Caco-2 (cell line): ENCODE results near the gene LTA4H. TPM values are rescaled to one million over a fixed set of nuclear protein-coding genes. Genes with fewer than 3 reads are reported as not detected.

Experiments
- BruUV-seq: library from RNA; stranded (reverse); fragments of 400-500 nt; replicated peaks from 2 replicates; lab custom pipeline; 2021; lab: Mats Ljungman, UMichigan
- CTCF ChIA-PET: fragments of 300-600 bp; sonication (Branson Sonifier 250); formaldehyde crosslinking; loops from one replicate; lab custom pipeline; 2022; ENCODE audit warnings: antibody characterized with exemption; lab: Charles Lee
- POLR2A ChIA-PET: fragments of 300-600 bp; sonication (Branson Sonifier 250); formaldehyde crosslinking; loops from one replicate; lab custom pipeline; 2022; ENCODE audit warnings: antibody characterized with exemption; lab: Charles Lee
- DNase-seq, 2 experiments: peaks; one replicate each; pipeline versions ENCODE4 v3.0.0 to v3.0.0-alpha.2; 2020 to 2022
- H3K27me3 ChIP-seq: replicated peaks from 2 replicates; pipeline ENCODE4 v1.6.0; 2011; ENCODE audit warnings: low read length; ENCODE audit not compliant: control insufficient read depth, insufficient read depth
- H3K36me3 ChIP-seq: 2 replicates; pipeline ENCODE4 v1.5.1; 2011; ENCODE audit warnings: low read length; ENCODE audit not compliant: control insufficient read depth, insufficient read depth
- H3K4me1 ChIP-seq: fragments of 250-450 bp; sonication (Bioruptor Pico); 2 replicates; pipeline ENCODE4 v1.5.1; 2020; ENCODE audit warnings: mild to moderate bottlenecking
- H3K4me3 ChIP-seq: 2 replicates; pipeline ENCODE4 v1.5.1; 2011; ENCODE audit warnings: low read depth, mild to moderate bottlenecking, control low read depth, low read length
- H3K9me3 ChIP-seq: fragments of 250-450 bp; sonication (Bioruptor Pico); 2 replicates; pipeline ENCODE4 v1.5.1; 2020; ENCODE audit warnings: mild to moderate bottlenecking, moderate library complexity
- H3K27ac Mint-ChIP-seq: one replicate; pipeline ENCODE4 v1.8.0; 2022; ENCODE audit warnings: mixed read lengths; ENCODE audit not compliant: unreplicated experiment
- H3K27me3 Mint-ChIP-seq: one replicate; pipeline ENCODE4 v1.8.0; 2022; ENCODE audit warnings: mixed read lengths; ENCODE audit not compliant: insufficient read depth, unreplicated experiment
- H3K36me3 Mint-ChIP-seq: one replicate; pipeline ENCODE4 v1.8.0; 2022; ENCODE audit warnings: mild to moderate bottlenecking, mixed read lengths; ENCODE audit not compliant: insufficient read depth, unreplicated experiment
- H3K4me1 Mint-ChIP-seq: one replicate; pipeline ENCODE4 v1.8.0; 2022; ENCODE audit warnings: low read depth, mixed read lengths; ENCODE audit not compliant: unreplicated experiment
- H3K4me3 Mint-ChIP-seq: one replicate; pipeline ENCODE4 v1.8.0; 2022; ENCODE audit warnings: mild to moderate bottlenecking, moderate library complexity, mixed read lengths; ENCODE audit not compliant: unreplicated experiment
- H3K9me3 Mint-ChIP-seq: one replicate; pipeline ENCODE4 v1.8.0; 2022; ENCODE audit warnings: mixed read lengths; ENCODE audit not compliant: unreplicated experiment
- intact Hi-C: fragments of 100-400 bp; cut with micrococcal nuclease; formaldehyde crosslinking; loops from one replicate; pipeline ENCODE4 v1.10.0; 2022; ENCODE audit not compliant: unreplicated experiment
- total RNA-seq: library from RNA; stranded (reverse); gene quantifications from 2 replicates; pipeline ENCODE4 v1.2.3, GENCODE V29; 2022
- TF ChIP-seq, protein P1 (sequence below), 2 experiments: fragments of 200-600 bp in 1 of 2; IDR thresholded peaks; 1 replicate in 1 of 2; 2 replicates in 1 of 2; pipeline versions ENCODE4 v1.5.1 to v1.8.0; 2011 to 2022; ENCODE audit warnings: antibody characterized with exemption in 1 of 2, control low read depth in 1 of 2, inconsistent platforms in 1 of 2, low read depth in 1 of 2, low read length in 1 of 2, mild to moderate bottlenecking in 1 of 2, moderate library complexity in 1 of 2; ENCODE audit not compliant: insufficient read depth in 1 of 2, severe bottlenecking in 1 of 2, unreplicated experiment in 1 of 2

LTA4H gene
- total RNA-seq, 1 experiment from 2014 or later = 56.7 TPM

DNA sequence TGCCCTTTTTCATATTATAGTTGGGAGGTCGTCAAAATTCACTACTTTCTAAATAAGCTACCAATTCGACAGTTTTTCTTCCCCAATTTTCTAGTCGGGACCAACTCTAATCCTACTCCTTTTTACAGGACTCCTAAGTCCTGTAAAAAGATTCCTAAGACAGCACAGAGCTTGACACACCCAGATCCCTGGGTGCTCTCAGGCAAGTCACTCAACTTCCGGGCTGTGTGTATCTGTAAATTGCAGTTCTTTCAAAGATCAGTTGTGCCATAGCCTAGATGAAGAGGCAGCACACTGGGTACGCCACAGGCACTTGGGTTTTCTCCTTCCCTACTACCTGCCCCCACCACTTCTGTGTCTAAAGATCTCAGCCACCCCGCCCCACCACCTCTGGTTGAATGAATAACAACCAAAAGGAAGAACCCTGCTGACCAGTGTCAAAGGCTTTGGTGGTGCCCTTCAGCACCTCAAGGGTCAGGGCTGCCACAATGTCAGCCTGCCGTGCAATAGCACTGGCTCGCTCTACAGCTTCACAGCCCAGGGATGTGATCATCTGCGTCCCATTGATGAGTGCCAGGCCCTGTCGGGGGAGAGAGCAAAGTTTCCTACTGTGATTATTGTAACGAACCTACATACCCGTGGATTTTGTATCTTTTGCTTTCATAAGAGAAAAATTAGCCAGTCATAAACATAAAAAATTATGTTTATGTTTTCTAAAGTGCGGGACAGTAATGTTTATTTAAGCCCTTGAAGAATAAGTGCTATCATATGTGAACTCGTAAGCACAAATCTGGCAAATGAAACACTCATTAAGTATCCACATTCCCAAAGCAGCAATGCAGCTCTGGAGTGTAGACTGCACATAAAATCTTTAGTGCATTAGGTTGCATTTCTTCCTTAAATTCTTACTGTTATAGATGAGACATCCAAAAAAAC lies 48.5 kb downstream of the LTA4H start:
- Histone ChIP-seq H3K4me3 (no peak overlapping the region), H3K27me3 (no peaks in the 10 kb centered on the region; the same call in 1 of the 2 replicates), H3K9me3 (no peaks in the 10 kb centered on the region), H3K4me1 (no peaks in the 10 kb centered on the region), H3K36me3 (no peaks in the 10 kb centered on the region)
- intact Hi-C loops = no loop called here
- H3K4me1 Mint-ChIP-seq = no peaks in the 10 kb centered on the region
- no peaks in the 10 kb centered on the region for H3K36me3 Mint-ChIP-seq
- no peak overlapping the region for H3K27ac Mint-ChIP-seq
- H3K27me3 Mint-ChIP-seq = peaks cover 14% of the 10 kb centered on the region
- no peak for DNase-seq
- ChIA-PET CTCF (no interaction called here), POLR2A (no interaction called here)
- no peak overlapping the region for H3K4me3 Mint-ChIP-seq
- TF ChIP-seq, protein P1, sequence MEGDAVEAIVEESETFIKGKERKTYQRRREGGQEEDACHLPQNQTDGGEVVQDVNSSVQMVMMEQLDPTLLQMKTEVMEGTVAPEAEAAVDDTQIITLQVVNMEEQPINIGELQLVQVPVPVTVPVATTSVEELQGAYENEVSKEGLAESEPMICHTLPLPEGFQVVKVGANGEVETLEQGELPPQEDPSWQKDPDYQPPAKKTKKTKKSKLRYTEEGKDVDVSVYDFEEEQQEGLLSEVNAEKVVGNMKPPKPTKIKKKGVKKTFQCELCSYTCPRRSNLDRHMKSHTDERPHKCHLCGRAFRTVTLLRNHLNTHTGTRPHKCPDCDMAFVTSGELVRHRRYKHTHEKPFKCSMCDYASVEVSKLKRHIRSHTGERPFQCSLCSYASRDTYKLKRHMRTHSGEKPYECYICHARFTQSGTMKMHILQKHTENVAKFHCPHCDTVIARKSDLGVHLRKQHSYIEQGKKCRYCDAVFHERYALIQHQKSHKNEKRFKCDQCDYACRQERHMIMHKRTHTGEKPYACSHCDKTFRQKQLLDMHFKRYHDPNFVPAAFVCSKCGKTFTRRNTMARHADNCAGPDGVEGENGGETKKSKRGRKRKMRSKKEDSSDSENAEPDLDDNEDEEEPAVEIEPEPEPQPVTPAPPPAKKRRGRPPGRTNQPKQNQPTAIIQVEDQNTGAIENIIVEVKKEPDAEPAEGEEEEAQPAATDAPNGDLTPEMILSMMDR (IDR thresholded peaks at IDR 0.05; ENCODE audit: insufficient read depth in 1 of 2, low read depth in 1 of 2, low read length in 1 of 2, severe bottlenecking in 1 of 2, unreplicated experiment in 1 of 2) = no peak
- H3K9me3 Mint-ChIP-seq = no peaks in the 10 kb centered on the region
- BruUV-seq = no TSS peak

DNA sequence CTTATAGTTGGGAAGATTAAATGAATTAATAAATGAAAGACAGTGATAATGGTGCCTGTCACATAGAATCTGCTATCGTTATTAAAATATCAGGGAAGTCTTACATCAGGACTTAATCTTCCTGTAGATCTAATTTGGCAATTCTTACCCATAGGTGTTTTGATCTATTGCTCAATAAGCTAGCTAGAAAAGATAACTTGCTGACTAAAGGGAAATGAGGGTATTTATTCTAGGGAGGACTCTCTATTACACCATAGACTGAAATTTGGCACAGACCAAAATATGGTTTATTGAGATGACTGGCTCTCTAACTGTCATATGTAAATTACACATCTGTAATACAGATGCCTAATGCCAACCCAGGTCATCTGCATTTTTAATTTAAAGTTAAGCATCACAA lies 50.7 kb downstream of the LTA4H start:
- POLR2A ChIA-PET = no interaction called here
- Histone ChIP-seq H3K36me3 (no peaks in the 10 kb centered on the region), H3K4me1 (no peaks in the 10 kb centered on the region), H3K27me3 (no peaks in the 10 kb centered on the region; the same call in 1 of the 2 replicates), H3K4me3 (no peak overlapping the region), H3K9me3 (no peaks in the 10 kb centered on the region)
- no peak for DNase-seq
- no TSS peak for BruUV-seq
- Mint-ChIP-seq H3K36me3 (no peaks in the 10 kb centered on the region), H3K27me3 (peaks cover 8% of the 10 kb centered on the region), H3K4me3 (no peak overlapping the region), H3K4me1 (no peaks in the 10 kb centered on the region), H3K9me3 (no peaks in the 10 kb centered on the region), H3K27ac (no peak overlapping the region)
- CTCF ChIA-PET = no interaction called here
- intact Hi-C loops = no loop called here
- TF ChIP-seq, protein P1 (IDR thresholded peaks at IDR 0.05; ENCODE audit: insufficient read depth in 1 of 2, low read depth in 1 of 2, low read length in 1 of 2, severe bottlenecking in 1 of 2, unreplicated experiment in 1 of 2) = no peak

DNA sequence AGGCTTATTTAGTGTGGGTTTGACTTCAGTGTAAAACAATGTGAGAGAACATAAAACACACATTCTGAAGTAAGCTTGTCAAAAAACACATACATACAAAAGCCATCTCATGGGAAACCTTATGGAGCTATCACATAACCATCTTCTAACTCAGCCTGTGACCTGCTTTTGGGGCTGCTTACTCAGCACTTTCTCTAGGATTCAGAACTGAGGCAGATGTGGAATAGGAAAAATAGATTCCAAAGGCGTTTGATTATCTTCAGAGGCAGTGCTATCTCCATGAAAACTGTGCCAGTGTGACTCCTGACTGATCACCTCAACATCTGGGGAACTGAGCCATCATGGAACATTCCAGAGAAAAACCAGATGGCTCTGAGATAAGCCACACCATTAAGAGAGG lies 52.8 kb downstream of the LTA4H start:
- ChIA-PET POLR2A (interaction anchor here (0.6 kb wide), 1 partner anchor 14 kb away, joined by 3 read pairs; the partner anchor contains the start of gene HAL), CTCF (no interaction called here)
- Mint-ChIP-seq H3K4me1 (no peaks in the 10 kb centered on the region), H3K9me3 (no peaks in the 10 kb centered on the region), H3K4me3 (no peak overlapping the region), H3K36me3 (no peaks in the 10 kb centered on the region), H3K27ac (no peak overlapping the region), H3K27me3 (no peaks in the 10 kb centered on the region)
- no peak for DNase-seq
- Histone ChIP-seq H3K4me1 (no peaks in the 10 kb centered on the region), H3K36me3 (no peaks in the 10 kb centered on the region), H3K27me3 (no peaks in the 10 kb centered on the region), H3K4me3 (no peak overlapping the region), H3K9me3 (no peaks in the 10 kb centered on the region)
- BruUV-seq = no TSS peak
- TF ChIP-seq, protein P1 (IDR thresholded peaks at IDR 0.05; ENCODE audit: insufficient read depth in 1 of 2, low read depth in 1 of 2, low read length in 1 of 2, severe bottlenecking in 1 of 2, unreplicated experiment in 1 of 2) = no peak
- intact Hi-C loops = no loop called here
